Measurements from ENCODE around the gene ANK3. TPM values are rescaled to one million over a fixed set of nuclear protein-coding genes. Genes with fewer than 3 reads are reported as not detected.

The ANK3 gene
- total and polyA plus RNA-seq, 8 donors, result 3.6 to 115 (median 31.1) TPM

DNA sequence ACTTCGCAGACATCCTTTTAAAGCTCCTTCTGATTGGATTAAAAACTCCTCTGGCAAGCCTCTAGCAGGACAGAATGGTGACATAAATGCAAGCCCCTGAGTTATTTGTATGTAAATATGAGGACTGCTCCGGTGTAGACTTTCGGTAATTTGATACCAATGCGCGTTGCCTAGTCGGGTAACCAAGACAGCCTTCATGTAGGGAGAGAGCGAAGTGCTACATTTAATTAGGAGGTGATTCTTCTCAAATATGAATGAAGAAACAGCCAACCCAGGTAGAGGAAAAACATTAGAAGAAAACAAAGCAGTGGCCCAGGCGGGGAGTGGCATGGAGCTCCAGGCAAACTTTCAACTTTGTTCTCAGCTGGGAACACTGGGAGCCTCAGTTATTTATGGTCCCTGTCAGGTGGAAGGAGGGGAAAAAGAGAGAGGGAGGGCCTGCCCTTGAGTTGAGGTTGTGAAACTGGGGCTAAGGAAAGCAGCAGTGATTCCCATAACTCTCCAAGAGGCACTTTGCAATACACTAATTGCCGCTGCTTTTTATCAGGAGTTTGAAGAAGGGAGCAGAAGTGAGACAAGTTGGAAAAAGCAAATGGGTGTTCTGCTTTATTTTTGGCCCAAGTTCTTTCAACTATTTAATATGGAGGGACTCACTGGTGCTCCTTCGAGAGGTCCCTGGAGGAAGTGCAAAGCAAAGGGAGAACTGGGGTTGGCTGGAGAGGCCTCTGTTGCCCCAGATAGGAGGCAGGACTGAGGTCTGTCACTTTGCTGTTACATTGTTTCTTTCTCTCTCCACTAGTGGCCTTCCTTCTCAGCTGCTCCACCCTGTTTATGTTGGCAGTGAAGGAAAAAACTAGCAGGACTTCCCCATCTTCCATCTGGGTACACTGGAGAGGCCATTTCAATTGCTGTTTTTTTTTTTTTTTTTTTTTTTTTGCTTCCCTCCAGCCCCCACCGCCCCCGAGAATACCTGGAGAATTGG, 248.7 kb downstream of the ANK3 start:
- DNase-seq, result peak in 1 of 2 donors; percentile 81
- peaks cover 17 to 36% (median 25%) of the 10 kb centered on the region in 4 donors for H3K4me1 ChIP-seq
- WGBS, 5 donors, result 40 to 57% (median 51%) methylated on average over 12 of the region's 12 CpGs

DNA sequence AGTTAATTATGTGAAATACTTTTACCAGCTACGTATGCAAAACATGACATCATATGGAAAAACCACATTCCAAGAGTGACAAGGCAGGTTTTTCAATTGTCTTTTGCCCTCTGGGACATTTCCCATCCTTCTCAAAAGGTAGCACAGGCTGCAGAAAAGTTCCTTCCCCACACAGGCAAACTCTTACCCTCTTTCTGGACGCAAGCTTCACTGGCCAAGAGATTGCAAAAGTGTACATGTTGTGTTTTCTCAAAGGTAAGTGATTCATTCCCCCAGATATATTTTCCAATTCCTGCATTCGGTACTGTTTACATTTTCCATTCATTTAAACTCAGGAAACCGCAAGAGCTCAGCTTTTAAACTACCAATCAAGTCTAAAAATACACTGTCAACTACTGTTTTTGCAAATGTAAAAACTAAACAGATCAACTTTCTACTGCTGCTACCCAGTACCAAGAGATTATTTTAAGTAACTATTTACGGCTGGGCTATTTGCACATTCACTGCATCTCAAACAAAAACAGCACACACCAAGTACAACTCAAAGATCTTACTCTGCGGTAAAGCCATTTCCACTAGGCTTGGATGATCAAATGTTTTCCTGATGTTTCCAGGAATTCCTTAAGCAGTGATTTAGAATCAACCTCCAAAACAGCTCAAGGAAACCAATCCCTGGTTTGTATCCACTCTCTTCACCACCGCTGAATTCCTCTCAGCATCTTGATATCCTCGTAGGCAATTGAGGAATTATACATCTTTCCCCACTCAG, 249.7 kb downstream of the ANK3 start:
- H3K4me1 ChIP-seq, result peaks cover 17 to 36% (median 25%) of the 10 kb centered on the region in 4 donors
- TF ChIP-seq POLR2AphosphoS5 (IDR thresholded peaks at IDR 0.05) (peak in 1 of 3 donors; percentile 25), POLR2A (IDR thresholded peaks at IDR 0.05) (no peak)
- DNase-seq, result peak in 1 of 2 donors; percentile 48
- H3K27me3 ChIP-seq, result no peaks in the 10 kb centered on the region
- H3K27ac ChIP-seq, result peak overlapping the region; percentile 27 to 76 (median 62)
- H3K9me3 ChIP-seq, result no peaks in the 10 kb centered on the region
- no peaks in the 10 kb centered on the region for H3K36me3 ChIP-seq
- H3K4me3 ChIP-seq, result no peak overlapping the region
- intact Hi-C loops (cut with DNase I; ENCODE audit: low total_unique reads), result no loop called here
- WGBS, 5 donors, result 15 to 27% (median 17%) methylated on average over 8 of the region's 8 CpGs

More for the DNA sequence above, 248.7 kb downstream of the ANK3 start:
- Histone ChIP-seq H3K27ac (peak overlapping the region; percentile 27 to 76 (median 62)), H3K4me3 (no peak overlapping the region), H3K27me3 (no peaks in the 10 kb centered on the region), H3K36me3 (no peaks in the 10 kb centered on the region), H3K9me3 (no peaks in the 10 kb centered on the region)
- intact Hi-C loops (cut with DNase I; ENCODE audit: low total_unique reads), result no loop called here
- peak in 1 of 3 donors; percentile 7 for TF ChIP-seq POLR2AphosphoS5 (IDR thresholded peaks at IDR 0.05)
- TF ChIP-seq POLR2A (IDR thresholded peaks at IDR 0.05), result no peak

DNA sequence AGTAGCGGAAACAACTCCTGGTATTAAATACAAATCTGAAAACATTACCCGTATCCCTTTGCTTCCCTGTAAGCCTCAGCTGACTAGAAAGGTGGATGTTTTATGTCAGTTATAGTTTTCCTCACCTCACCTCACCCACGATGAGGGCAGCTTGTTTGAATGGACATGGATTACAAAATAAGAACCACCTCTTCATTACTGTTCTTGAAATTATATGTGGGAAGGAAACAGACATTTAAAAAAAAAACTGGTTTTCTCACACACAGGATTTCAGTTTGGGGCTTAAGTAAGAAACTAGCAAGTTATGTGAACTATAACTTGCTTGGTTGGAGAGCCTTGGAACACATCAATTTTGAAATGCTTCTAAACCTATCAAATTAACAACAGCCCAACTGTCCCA, 250.4 kb downstream of the ANK3 start:
- H3K4me1 ChIP-seq, result peaks cover 17 to 36% (median 25%) of the 10 kb centered on the region in 4 donors
- no peaks in the 10 kb centered on the region for H3K9me3 ChIP-seq
- peak overlapping the region in 3 of 5 donors; percentile 62 to 76 (median 63) for H3K27ac ChIP-seq
- TF ChIP-seq, protein P1, sequence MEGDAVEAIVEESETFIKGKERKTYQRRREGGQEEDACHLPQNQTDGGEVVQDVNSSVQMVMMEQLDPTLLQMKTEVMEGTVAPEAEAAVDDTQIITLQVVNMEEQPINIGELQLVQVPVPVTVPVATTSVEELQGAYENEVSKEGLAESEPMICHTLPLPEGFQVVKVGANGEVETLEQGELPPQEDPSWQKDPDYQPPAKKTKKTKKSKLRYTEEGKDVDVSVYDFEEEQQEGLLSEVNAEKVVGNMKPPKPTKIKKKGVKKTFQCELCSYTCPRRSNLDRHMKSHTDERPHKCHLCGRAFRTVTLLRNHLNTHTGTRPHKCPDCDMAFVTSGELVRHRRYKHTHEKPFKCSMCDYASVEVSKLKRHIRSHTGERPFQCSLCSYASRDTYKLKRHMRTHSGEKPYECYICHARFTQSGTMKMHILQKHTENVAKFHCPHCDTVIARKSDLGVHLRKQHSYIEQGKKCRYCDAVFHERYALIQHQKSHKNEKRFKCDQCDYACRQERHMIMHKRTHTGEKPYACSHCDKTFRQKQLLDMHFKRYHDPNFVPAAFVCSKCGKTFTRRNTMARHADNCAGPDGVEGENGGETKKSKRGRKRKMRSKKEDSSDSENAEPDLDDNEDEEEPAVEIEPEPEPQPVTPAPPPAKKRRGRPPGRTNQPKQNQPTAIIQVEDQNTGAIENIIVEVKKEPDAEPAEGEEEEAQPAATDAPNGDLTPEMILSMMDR (IDR thresholded peaks at IDR 0.05), result no peak
- TF ChIP-seq EP300 (IDR thresholded peaks at IDR 0.05) (no peak), POLR2A (IDR thresholded peaks at IDR 0.05) (no peak), POLR2AphosphoS5 (IDR thresholded peaks at IDR 0.05) (no peak)
- DNase-seq, result no peak
- no peak overlapping the region for H3K4me3 ChIP-seq
- no peaks in the 10 kb centered on the region for H3K27me3 ChIP-seq
- no peaks in the 10 kb centered on the region for H3K36me3 ChIP-seq
- intact Hi-C loops (cut with DNase I; ENCODE audit: low total_unique reads), result no loop called here
- WGBS, 5 donors, result 53 to 65% (median 61%) methylated on average over 3 of the region's 3 CpGs

- Histone ChIP-seq H3K27ac (peak overlapping the region in 2 of 5 donors; percentile 62 to 76), H3K9me3 (no peaks in the 10 kb centered on the region), H3K27me3 (no peaks in the 10 kb centered on the region), H3K4me3 (no peak overlapping the region), H3K4me1 (peaks cover 17 to 36% (median 25%) of the 10 kb centered on the region in 4 donors), H3K36me3 (no peaks in the 10 kb centered on the region)
- WGBS, 5 donors, result 85 to 93% (median 90%) methylated on average over 5 of the region's 5 CpGs
- intact Hi-C loops (cut with DNase I; ENCODE audit: low total_unique reads), result no loop called here
- no peak for DNase-seq
- no peak for TF ChIP-seq POLR2A (IDR thresholded peaks at IDR 0.05)
- no peak for TF ChIP-seq EP300 (IDR thresholded peaks at IDR 0.05)
- TF ChIP-seq, protein P1 (IDR thresholded peaks at IDR 0.05), result no peak
- TF ChIP-seq POLR2AphosphoS5 (IDR thresholded peaks at IDR 0.05), result no peak
Measured at GRCh38 chr10:60138842-60139241, 250.8 kb downstream of the ANK3 start.

- intact Hi-C loops (cut with DNase I; ENCODE audit: low total_unique reads), result no loop called here
- Histone ChIP-seq H3K27ac (no peak overlapping the region), H3K36me3 (no peaks in the 10 kb centered on the region), H3K27me3 (no peaks in the 10 kb centered on the region), H3K4me1 (peaks cover 17 to 36% (median 25%) of the 10 kb centered on the region in 4 donors), H3K9me3 (no peaks in the 10 kb centered on the region), H3K4me3 (no peak overlapping the region)
- TF ChIP-seq, protein P1 (IDR thresholded peaks at IDR 0.05), result no peak
- no peak for TF ChIP-seq EP300 (IDR thresholded peaks at IDR 0.05)
- no peak for TF ChIP-seq POLR2AphosphoS5 (IDR thresholded peaks at IDR 0.05)
- no peak for TF ChIP-seq POLR2A (IDR thresholded peaks at IDR 0.05)
- DNase-seq, result peak in 1 of 2 donors; percentile 23
Measured at GRCh38 chr10:60138026-60138425, 251.6 kb downstream of the ANK3 start.
